ENCODE results near the gene ZNF385A. TPM values are rescaled to one million over a fixed set of nuclear protein-coding genes. Genes with fewer than 3 reads are reported as not detected.

The ZNF385A gene
- total and polyA plus RNA-seq, 2 experiments from 2014 or later = 13.4 to 20.0 TPM

DNA sequence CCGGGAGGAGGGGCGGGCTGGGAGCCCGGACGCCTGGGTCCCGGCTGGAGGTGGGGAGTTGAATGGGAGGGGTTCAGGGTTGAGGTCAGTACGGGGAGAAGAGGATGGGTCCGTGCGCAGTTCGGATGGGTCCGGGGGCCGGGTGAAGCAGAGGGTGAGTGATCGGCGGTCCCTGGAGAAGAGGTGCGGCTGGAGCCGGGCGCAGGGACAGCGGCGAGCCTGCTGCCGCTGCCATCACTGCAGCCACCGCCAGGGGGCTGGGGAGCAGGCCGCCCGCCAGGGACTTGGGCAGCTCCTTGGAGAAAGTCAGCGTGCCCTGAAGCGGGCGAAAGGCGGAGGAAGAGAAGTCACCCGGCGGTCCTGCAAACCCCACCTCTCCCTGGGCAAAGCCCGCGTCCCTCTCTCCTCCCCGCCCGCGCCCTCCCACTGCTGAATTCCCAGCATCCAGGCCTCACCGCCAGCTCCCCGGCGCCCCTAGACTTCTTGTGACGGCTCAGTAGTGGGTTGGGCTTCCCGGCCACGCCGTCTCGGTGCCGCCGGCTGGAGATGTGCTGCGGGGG is 14.3 kb downstream of the ZNF385A start:
- Histone ChIP-seq H3K4me3 (no peak overlapping the region), H3K36me3 (no peaks in the 10 kb centered on the region), H3K4me1 (ENCODE audit: low read depth) (peaks cover 20% of the 10 kb centered on the region), H3K27me3 (no peaks in the 10 kb centered on the region), H3K27ac (no peak overlapping the region), H3K9me3 (ENCODE audit: low read depth) (no peaks in the 10 kb centered on the region)
- DNase-seq (ENCODE audit: low read depth in 1 of 2, low spot score in 1 of 2) = peak; percentile 85 to 90
- TF ChIP-seq, protein P1, sequence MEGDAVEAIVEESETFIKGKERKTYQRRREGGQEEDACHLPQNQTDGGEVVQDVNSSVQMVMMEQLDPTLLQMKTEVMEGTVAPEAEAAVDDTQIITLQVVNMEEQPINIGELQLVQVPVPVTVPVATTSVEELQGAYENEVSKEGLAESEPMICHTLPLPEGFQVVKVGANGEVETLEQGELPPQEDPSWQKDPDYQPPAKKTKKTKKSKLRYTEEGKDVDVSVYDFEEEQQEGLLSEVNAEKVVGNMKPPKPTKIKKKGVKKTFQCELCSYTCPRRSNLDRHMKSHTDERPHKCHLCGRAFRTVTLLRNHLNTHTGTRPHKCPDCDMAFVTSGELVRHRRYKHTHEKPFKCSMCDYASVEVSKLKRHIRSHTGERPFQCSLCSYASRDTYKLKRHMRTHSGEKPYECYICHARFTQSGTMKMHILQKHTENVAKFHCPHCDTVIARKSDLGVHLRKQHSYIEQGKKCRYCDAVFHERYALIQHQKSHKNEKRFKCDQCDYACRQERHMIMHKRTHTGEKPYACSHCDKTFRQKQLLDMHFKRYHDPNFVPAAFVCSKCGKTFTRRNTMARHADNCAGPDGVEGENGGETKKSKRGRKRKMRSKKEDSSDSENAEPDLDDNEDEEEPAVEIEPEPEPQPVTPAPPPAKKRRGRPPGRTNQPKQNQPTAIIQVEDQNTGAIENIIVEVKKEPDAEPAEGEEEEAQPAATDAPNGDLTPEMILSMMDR (IDR thresholded peaks at IDR 0.05; ENCODE audit: low read depth, low read length) = peak; percentile 89

DNA sequence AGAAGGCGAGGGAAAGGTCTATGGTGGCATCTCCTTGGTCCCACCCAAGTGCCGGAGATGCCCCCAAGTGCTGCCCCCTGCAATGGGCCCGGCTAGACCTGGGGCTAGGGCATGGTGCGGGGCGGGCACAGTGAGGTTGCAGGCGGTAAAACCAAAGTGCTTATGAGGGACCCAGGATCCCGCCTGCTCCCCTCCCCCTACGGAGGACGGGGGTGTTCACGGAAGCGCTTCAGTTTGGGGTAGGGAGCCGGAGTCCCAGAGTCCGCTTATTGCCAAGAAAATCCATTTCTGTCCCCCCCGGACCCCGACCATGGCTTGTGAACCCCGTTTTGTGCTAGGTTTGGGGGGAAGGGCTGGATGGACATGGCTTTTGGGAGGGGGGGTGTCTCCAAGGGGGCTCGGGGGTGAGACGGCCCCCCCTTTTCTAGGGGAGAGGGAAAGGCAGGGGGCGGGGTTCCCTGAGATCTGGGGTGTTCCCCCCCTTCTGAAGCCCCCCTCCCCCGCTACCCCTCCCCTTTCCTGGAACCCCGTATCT is 14.9 kb downstream of the ZNF385A start:
- no peaks in the 10 kb centered on the region for H3K9me3 ChIP-seq (ENCODE audit: low read depth)
- H3K27ac ChIP-seq = no peak overlapping the region
- no peak overlapping the region for H3K4me3 ChIP-seq
- peaks cover 14% of the 10 kb centered on the region for H3K4me1 ChIP-seq (ENCODE audit: low read depth)
- no peaks in the 10 kb centered on the region for H3K36me3 ChIP-seq
- no peak for DNase-seq (ENCODE audit: low read depth in 1 of 2, low spot score in 1 of 2)
- H3K27me3 ChIP-seq = no peaks in the 10 kb centered on the region
- TF ChIP-seq, protein P1 (IDR thresholded peaks at IDR 0.05; ENCODE audit: low read depth, low read length) = no peak

GRCh38 chr12:54368709-54369596 is 15.6 kb downstream of the ZNF385A start:
- no peaks in the 10 kb centered on the region for H3K36me3 ChIP-seq
- H3K27ac ChIP-seq = no peak overlapping the region
- TF ChIP-seq, protein P1 (IDR thresholded peaks at IDR 0.05; ENCODE audit: low read depth, low read length) = peak; percentile 93
- peaks cover 9% of the 10 kb centered on the region for H3K4me1 ChIP-seq (ENCODE audit: low read depth)
- H3K9me3 ChIP-seq (ENCODE audit: low read depth) = no peaks in the 10 kb centered on the region
- no peaks in the 10 kb centered on the region for H3K27me3 ChIP-seq
- no peak overlapping the region for H3K4me3 ChIP-seq
- DNase-seq (ENCODE audit: low read depth in 1 of 2, low spot score in 1 of 2) = peak; percentile 91 to 93

GRCh38 chr12:54368025-54368708 is 16.4 kb downstream of the ZNF385A start:
- DNase-seq (ENCODE audit: low read depth in 1 of 2, low spot score in 1 of 2) = no peak
- H3K9me3 ChIP-seq (ENCODE audit: low read depth) = no peaks in the 10 kb centered on the region
- TF ChIP-seq, protein P1 (IDR thresholded peaks at IDR 0.05; ENCODE audit: low read depth, low read length) = no peak
- no peaks in the 10 kb centered on the region for H3K27me3 ChIP-seq
- H3K4me3 ChIP-seq = no peak overlapping the region
- no peaks in the 10 kb centered on the region for H3K36me3 ChIP-seq
- H3K4me1 ChIP-seq (ENCODE audit: low read depth) = peaks cover 9% of the 10 kb centered on the region
- no peak overlapping the region for H3K27ac ChIP-seq

DNA sequence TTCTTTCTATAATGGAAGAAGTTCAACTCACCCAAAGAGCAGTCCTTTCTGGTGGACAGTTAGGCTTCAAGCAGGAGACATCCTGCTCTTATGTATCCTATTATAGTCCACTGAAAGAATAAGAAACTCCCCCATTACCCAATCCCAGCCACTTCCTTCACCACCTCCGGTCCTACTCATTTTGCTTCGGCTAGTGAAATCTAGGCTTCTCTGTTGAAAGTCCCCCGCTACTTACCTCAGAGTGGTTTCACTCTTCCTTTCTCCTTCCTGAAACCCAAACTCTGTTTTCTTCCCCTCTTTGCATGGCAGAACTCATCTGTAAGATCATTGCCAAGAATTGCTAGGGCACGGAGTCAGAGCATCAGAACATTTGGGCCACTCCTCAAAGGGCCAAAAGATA is 20.1 kb downstream of the ZNF385A start, which contains the start of gene GPR84:
TSS of gene GPR84 (minus strand) at position 74 of the 400 bp plus-strand sequence. CDS start 635 bp downstream, outside the sequence.
- TF ChIP-seq, protein P1 (IDR thresholded peaks at IDR 0.05; ENCODE audit: low read depth, low read length) = no peak
- DNase-seq (ENCODE audit: low read depth in 1 of 2, low spot score in 1 of 2) = peak in 1 of 2 donors; percentile 56
- Histone ChIP-seq H3K4me1 (ENCODE audit: low read depth) (peaks cover 14% of the 10 kb centered on the region), H3K27me3 (no peaks in the 10 kb centered on the region), H3K9me3 (ENCODE audit: low read depth) (no peaks in the 10 kb centered on the region), H3K4me3 (no peak within 1 kb of the TSS), H3K27ac (no peak within 1 kb of the TSS), H3K36me3 (no peaks in the 10 kb centered on the region)

Measured in cardiac muscle cell (in vitro differentiated cells and primary cell).